ENCODE measurements around the gene SLC17A2.

SLC17A2 gene

GRCh38 chr6:25883991-25884390 lies 46.5 kb downstream of the SLC17A2 start:
- DNase-seq (ENCODE audit: low read depth in 2 of 2), result no peak

DNA sequence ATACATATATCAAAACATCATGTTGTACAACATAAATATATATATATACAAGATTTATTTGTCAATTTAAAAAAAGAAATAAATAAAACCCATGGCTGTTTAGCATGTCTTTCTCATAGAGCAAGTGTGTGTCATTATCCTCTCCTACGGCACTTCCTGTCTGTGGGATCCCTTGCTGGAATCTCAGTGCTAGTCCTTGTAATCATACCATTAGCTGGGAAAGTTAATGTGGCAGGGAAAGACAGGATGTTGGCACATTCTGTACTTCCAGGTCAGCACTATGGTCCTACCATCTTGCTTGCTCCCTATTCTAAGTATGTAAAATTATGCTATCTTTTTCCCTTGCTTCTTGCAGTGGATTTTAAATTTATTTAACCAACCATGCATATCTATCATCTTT lies 47.0 kb downstream of the SLC17A2 start:
- DNase-seq (ENCODE audit: low read depth in 2 of 2), result no peak

DNA sequence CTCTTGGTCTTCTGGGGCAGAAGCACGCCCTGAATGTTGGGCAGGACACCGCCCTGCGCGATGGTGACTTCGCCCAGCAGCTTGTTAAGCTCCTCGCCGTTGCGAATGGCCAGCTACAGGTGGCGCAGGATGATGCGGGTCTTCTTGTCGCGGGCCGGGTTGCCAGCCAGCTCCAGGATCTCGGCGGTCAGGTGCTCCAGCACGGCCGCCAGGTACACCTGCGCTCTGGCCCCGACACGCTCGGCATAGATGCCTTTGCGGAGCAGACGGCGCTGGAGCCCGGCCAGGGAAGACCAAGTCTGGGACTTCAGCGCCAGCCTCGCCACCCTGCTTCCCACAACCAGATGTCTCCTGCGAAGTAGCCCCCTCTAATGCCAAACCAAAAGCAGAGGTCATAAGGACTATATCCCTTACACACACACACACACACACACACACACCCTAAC lies 48.4 kb downstream of the SLC17A2 start:
- peak in 1 of 2 donors; percentile 4 for DNase-seq (ENCODE audit: low read depth in 2 of 2)

- DNase-seq (ENCODE audit: low read depth in 2 of 2), result no peak
Measured at GRCh38 chr6:25880601-25881000, 49.9 kb downstream of the SLC17A2 start.

- no peak for DNase-seq (ENCODE audit: low read depth in 2 of 2)
Measured at GRCh38 chr6:25878721-25879322, 51.7 kb downstream of the SLC17A2 start.

DNA sequence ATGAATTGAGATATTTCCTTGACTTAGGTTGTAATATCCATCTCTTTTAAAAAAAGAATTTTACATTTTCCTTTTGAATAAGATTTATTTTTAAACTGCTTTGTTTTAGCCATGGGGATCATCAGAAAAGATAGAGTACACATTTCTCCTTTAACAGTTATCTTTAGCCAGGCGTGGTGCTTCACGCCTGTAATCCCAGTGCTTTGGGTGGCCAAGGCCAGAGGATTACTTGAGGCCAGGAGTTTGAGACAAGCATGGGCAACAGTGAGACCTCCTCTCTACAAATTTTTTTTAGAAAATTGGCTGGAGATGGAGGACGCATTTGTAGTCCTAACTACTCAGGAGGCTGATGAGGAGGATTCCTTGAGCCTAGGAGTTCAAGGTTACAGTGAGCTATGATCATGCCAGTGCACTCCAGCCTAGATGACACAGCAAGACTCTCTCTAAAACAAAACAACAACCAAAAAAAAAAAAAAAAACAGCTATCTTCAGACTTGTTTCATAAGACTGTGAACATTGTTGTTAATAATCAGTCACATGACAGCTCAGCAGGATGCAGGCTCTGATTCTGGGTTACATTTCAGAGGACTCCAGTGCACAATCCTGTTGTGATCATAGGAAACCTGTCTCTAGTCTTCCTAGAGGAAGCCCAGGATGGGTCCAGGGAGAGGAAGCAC lies 54.4 kb downstream of the SLC17A2 start:
- no peak for DNase-seq (ENCODE audit: low read depth in 2 of 2)

DNA sequence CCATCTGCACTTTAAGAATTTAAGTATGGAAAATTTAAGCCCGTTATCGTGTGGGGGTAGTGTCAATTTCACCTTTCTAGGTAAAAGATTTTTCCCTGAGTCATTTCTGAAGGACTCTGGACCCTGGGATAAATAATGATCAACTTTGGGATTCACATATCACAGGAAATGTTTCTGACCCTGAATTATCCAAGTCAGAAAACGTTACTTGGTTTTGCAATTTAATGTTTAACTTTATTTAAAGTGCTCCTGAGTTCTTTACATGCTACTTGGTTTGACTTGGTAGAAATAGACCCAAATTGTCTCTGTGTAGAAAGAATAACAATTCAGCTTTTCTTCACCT lies 55.0 kb downstream of the SLC17A2 start:
- DNase-seq (ENCODE audit: low read depth in 2 of 2), result no peak

DNA sequence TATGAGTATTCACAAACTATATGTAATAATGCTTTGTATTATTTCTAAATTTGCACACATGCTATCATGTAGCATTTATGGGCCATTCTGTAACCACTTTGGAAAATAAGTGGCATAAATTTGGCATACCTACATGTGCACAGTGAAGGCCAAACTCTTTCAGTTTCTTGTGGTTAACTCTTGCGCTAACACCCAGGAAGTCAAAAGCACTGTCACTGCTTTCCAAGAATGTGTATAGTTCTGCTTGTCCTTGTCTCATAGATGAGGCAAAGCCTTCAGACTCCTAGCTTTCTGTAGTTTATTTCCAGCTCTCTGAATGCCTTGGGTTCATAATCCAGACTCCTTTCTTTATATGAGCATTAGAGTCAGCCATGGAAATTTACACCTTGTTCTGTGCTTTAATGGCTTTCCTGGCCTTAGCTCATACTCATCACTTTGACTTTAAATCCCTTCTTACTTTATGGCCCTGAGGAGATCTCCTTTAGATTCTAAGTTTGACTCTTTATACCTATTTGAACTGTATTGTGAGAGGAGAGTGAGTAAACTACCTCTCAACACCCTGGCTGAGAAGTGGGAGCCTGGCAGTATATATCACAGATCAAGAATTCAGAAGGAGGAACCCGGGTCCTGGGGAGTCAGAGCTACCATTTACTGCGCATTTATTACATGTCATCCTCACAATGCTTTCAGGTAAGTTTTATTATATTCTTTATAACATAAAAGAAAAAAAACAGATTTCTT lies 55.5 kb downstream of the SLC17A2 start:
- DNase-seq (ENCODE audit: low read depth in 2 of 2), result no peak

DNA sequence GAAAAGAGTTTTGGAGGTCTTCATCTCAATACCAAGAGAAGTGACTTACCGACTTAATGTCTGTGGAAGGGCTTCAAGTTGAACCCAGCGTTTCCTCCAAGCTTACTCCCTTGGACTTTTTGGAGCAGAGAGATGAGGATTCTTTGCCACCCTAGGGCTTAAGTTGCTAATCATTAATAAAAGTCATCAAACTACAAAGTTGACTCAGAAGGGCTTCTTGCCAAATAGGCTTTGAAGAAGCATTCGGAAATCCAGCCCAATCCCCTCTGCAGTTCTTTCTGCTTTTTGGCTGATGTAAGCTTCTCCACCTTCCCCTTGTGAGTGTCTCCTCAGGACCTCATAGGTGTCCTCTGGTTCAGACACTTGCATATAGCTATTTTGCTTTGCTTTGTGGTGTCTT lies 56.4 kb downstream of the SLC17A2 start, which contains the start of gene SLC17A3:
Gene SLC17A3, minus strand, starts transcription at position 126 of the 400 bp plus-strand sequence. CDS start 5,856 bp downstream, outside the sequence.
- DNase-seq (ENCODE audit: low read depth in 2 of 2), result no peak

DNA sequence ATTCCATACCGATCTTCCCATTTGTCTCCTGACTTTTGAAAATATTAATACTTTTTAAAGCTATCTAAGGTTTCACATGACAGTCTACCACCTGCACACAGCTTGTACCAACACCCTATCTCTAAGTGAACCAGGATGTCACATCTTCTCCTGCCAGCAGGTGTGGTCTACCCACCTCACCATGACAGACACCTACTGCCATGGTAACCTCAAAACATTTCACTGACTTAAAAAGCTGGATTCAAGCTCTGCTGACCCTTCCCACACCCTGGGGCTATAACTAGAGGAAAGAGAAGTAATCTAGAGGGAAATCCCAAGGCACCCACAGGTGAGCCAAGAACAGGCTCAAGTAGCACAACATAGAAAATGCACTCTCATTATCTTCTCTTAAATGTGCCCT lies 57.7 kb downstream of the SLC17A2 start:
- DNase-seq (ENCODE audit: low read depth in 2 of 2), result no peak

- DNase-seq (ENCODE audit: low read depth in 2 of 2), result no peak
Measured at GRCh38 chr6:25869840-25870239, 60.7 kb downstream of the SLC17A2 start.

DNA sequence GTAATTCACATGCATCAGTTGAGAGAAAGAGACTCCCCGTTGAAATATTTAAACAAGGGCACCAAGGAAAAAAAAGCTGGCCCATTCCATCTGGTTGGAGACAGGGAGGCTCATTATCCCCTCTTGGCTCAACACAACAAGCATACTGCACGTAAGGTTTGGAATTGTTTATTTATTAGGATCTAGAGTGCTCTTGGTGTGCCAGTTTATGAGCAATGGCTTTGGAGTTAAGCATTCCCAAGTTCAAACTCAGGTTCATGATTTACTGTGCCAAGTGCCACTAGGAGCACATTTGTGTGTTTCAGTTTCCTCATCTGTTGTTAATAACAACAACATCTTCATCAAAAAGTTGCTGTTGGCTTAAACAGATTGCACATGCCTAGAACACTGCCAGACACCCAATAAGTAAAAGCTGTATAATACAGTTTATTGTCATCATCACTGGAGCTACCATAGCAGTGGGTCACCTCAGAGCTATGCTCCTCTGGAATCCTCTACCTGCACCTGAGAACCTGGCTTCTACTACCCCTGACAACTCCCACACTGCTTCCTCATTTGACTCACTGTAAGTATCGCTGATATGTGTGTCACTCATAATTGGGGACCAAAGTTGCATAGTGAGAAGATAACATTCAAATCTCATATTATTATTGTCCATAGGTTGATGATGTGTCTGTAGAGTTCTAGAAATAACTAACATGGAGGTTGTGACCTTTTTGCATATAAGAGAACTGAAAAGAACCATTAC lies 61.9 kb downstream of the SLC17A2 start:
- no peak for DNase-seq (ENCODE audit: low read depth in 2 of 2)

GRCh38 chr6:25866011-25866410 lies 64.5 kb downstream of the SLC17A2 start:
- DNase-seq (ENCODE audit: low read depth in 2 of 2), result no peak

DNA sequence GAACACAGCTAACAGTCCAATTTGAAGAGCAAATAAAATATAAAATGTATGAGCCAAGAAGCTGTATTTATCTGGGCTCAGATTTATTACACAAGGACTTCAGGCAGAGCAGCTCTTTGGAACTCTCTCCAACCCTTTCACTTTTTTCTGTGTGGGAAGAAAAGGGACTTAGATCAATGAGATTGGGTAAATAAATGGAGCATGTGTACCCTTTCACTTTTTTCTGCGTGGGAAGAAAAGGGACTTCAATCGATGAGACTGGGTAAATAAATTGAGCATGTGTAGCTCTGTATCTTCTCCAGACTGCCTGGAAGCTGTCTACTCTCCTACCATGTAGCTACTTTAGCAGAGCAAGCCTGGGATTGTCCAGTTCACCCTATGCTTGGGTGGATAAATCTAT lies 67.1 kb downstream of the SLC17A2 start:
- DNase-seq (ENCODE audit: low read depth in 2 of 2), result no peak

Data from stimulated activated CD8-positive, alpha-beta memory T cell treated with anti-CD3 and anti-CD28 coated beads, Interleukin-15, amount 100 ng/mL, for 4 hours (primary cell).